Naive thymus-derived CD8-positive, alpha-beta T cell (primary cell): ENCODE results near the gene UBA52. TPM values are rescaled to one million over a fixed set of nuclear protein-coding genes. Genes with fewer than 3 reads are reported as not detected.
A peak's percentile ranks its signal among the peaks of the same experiment; 100 is the strongest.

Source experiments
- ATAC-seq, 2 donors: fragments of 150-1000 bp; cut with Tn5 transposase in 1 of 2; sonication (Bioruptor Pico), chemical (Tn5 transposase) in 1 of 2; 1 replicate in 1 of 2; 2 replicates in 1 of 2; pipeline ENCODE4 v1.10.0; 2021; ENCODE audit warnings: mild to moderate bottlenecking in 2 of 2, moderate library complexity in 2 of 2
- POLR2A ChIA-PET: fragments of 350-600 bp; sonication (Branson Sonifier 250); formaldehyde crosslinking; loops from one replicate; lab custom pipeline; 2021; ENCODE audit warnings: antibody characterized with exemption; lab: Charles Lee
- DNase-seq, 10 donors: peaks; one replicate each; pipeline versions ENCODE4 v3.0.0 to v3.0.0-alpha.2; 2020 to 2022
- H3K27ac Mint-ChIP-seq, 10 donors: one replicate each; pipeline ENCODE4 v1.8.0; 2020 to 2022; ENCODE audit warnings: mild to moderate bottlenecking in 10 of 10, mixed read lengths in 10 of 10, moderate library complexity in 4 of 10, inconsistent platforms in 1 of 10
- H3K27me3 Mint-ChIP-seq, 5 donors: one replicate each; pipeline ENCODE4 v1.8.0; 2021 to 2022; ENCODE audit warnings: mixed read lengths in 5 of 5
- H3K36me3 Mint-ChIP-seq, 3 donors: one replicate each; pipeline ENCODE4 v1.8.0; 2020 to 2022; ENCODE audit warnings: mixed read lengths in 3 of 3, mild to moderate bottlenecking in 2 of 3, inconsistent platforms in 1 of 3
- H3K4me1 Mint-ChIP-seq, 4 donors: one replicate each; pipeline ENCODE4 v1.8.0; 2021 to 2022; ENCODE audit warnings: mixed read lengths in 4 of 4
- H3K4me3 Mint-ChIP-seq, 10 donors: one replicate each; pipeline ENCODE4 v1.8.0; 2020 to 2022; ENCODE audit warnings: mild to moderate bottlenecking in 10 of 10, mixed read lengths in 10 of 10, moderate library complexity in 6 of 10, inconsistent platforms in 1 of 10
- H3K9me3 Mint-ChIP-seq, 9 donors: one replicate each; pipeline ENCODE4 v1.8.0; 2020 to 2022; ENCODE audit warnings: mixed read lengths in 9 of 9, mild to moderate bottlenecking in 3 of 9, inconsistent platforms in 1 of 9, moderate library complexity in 1 of 9
- polyA plus RNA-seq, 3 donors: library from polyadenylated mRNA; unstranded; fragments of 300-500 nt; fragmentation: Illumina TruSeq; gene quantifications; one replicate each; pipeline ENCODE4 v1.2.3, GENCODE V29; 2021
- total RNA-seq, 8 experiments: library from RNA in 2 of 8; stranded (reverse) in 2 of 8; gene quantifications; one replicate each; pipeline ENCODE4 v1.2.3 and lab custom pipeline; 2021 to 2026

The UBA52 gene
- total and polyA plus RNA-seq, 5 experiments from 2014 or later: 1,743 to 2,077 (median 1,986) TPM

- H3K9me3 Mint-ChIP-seq: no peaks in the 10 kb centered on the region
- ATAC-seq (peak; percentile 58 to 71), DNase-seq (peak in 2 of 10 donors; percentile 40 to 41)
- peaks cover 13 to 50% (median 25%) of the 10 kb centered on the region in 4 donors for H3K4me1 Mint-ChIP-seq
- peaks cover 0 to 6% (median 0%) of the 10 kb centered on the region in 3 donors for H3K36me3 Mint-ChIP-seq
- POLR2A ChIA-PET: interaction anchor here (0.6 to 2.2 kb wide), 3 partner anchors 17 to 24 kb away, joined by 3 to 9 read pairs (median 3); partner anchors contain the start of gene REX1BD
- peak overlapping the region; percentile 74 to 90 (median 80) for H3K4me3 Mint-ChIP-seq
- peaks cover 26 to 81% (median 51%) of the 10 kb centered on the region in 5 donors for H3K27me3 Mint-ChIP-seq
- peak overlapping the region in 1 of 10 donors; percentile 35 for H3K27ac Mint-ChIP-seq
Observed at GRCh38 chr19:18611327-18612050, 39.8 kb downstream of the UBA52 start.

- DNase-seq: no peak
- Mint-ChIP-seq H3K4me1 (peaks cover 13 to 50% (median 24%) of the 10 kb centered on the region in 4 donors), H3K27me3 (peaks cover 26 to 84% (median 50%) of the 10 kb centered on the region in 5 donors), H3K9me3 (no peaks in the 10 kb centered on the region), H3K4me3 (peak overlapping the region; percentile 67 to 90 (median 78)), H3K36me3 (peaks cover 0 to 6% (median 0%) of the 10 kb centered on the region in 3 donors), H3K27ac (peak overlapping the region in 3 of 10 donors; percentile 14 to 88 (median 38))
- POLR2A ChIA-PET: interaction anchor here (0.6 to 2.2 kb wide), 3 partner anchors 18 to 23 kb away, joined by 3 to 9 read pairs (median 3); partner anchors contain the start of gene REX1BD
- ATAC-seq: peak; percentile 4 to 9
Observed at GRCh38 chr19:18612051-18612771, 40.6 kb downstream of the UBA52 start.

- peak within 1 kb of the TSS; percentile 67 to 90 (median 78) for H3K4me3 Mint-ChIP-seq
- peak within 1 kb of the TSS in 3 of 10 donors; percentile 14 to 88 (median 38) for H3K27ac Mint-ChIP-seq
- H3K4me1 Mint-ChIP-seq: peaks cover 10 to 43% (median 20%) of the 10 kb centered on the region in 4 donors
- DNase-seq (peak in 9 of 10 donors; percentile 40 to 79 (median 56)), ATAC-seq (peak; percentile 71 to 78)
- H3K27me3 Mint-ChIP-seq: peaks cover 26 to 84% (median 51%) of the 10 kb centered on the region in 5 donors
- H3K9me3 Mint-ChIP-seq: no peaks in the 10 kb centered on the region
- POLR2A ChIA-PET: interaction anchor here (1.1 to 2.2 kb wide), 2 partner anchors 22 to 24 kb away, joined by 3 to 9 read pairs; partner anchors contain the start of gene REX1BD
- H3K36me3 Mint-ChIP-seq: peaks cover 0 to 4% (median 0%) of the 10 kb centered on the region in 3 donors
Observed at GRCh38 chr19:18612772-18613588, 41.3 kb downstream of the UBA52 start, which contains the start of gene TMEM59L. TMEM59L (plus strand) TSS chr19:18612870; CDS start chr19:18612959, 89 bp downstream.

- H3K36me3 Mint-ChIP-seq: peaks cover 0 to 4% (median 0%) of the 10 kb centered on the region in 3 donors
- DNase-seq: no peak
- H3K27ac Mint-ChIP-seq: peak overlapping the region in 1 of 10 donors; percentile 40
- no peak for ATAC-seq
- peaks cover 24 to 80% (median 45%) of the 10 kb centered on the region in 5 donors for H3K27me3 Mint-ChIP-seq
- no peaks in the 10 kb centered on the region for H3K9me3 Mint-ChIP-seq
- POLR2A ChIA-PET: interaction anchor here (2.2 kb wide), 1 partner anchor 25 kb away, joined by 9 read pairs; the partner anchor contains the start of gene REX1BD
- peaks cover 7 to 41% (median 19%) of the 10 kb centered on the region in 4 donors for H3K4me1 Mint-ChIP-seq
- H3K4me3 Mint-ChIP-seq: peak overlapping the region; percentile 45 to 84 (median 68)
Observed at GRCh38 chr19:18613589-18614234, 42.1 kb downstream of the UBA52 start.

GRCh38 chr19:18616023-18616422 is 44.4 kb downstream of the UBA52 start:
- POLR2A ChIA-PET: interaction anchor here (0.6 kb wide), 1 partner anchor 453 kb away, joined by 4 read pairs; no protein-coding TSS in a partner anchor
- Mint-ChIP-seq H3K4me1 (peaks cover 6 to 29% (median 14%) of the 10 kb centered on the region in 4 donors), H3K9me3 (no peaks in the 10 kb centered on the region), H3K36me3 (peaks cover 0 to 3% (median 0%) of the 10 kb centered on the region in 3 donors), H3K4me3 (no peak overlapping the region), H3K27me3 (peaks cover 15 to 61% (median 35%) of the 10 kb centered on the region in 5 donors), H3K27ac (peak overlapping the region in 1 of 10 donors; percentile 38)
- ATAC-seq (no peak), DNase-seq (no peak)

- no peak for ATAC-seq
- H3K9me3 Mint-ChIP-seq: no peaks in the 10 kb centered on the region
- no peak for DNase-seq
- peaks cover 0 to 17% (median 4%) of the 10 kb centered on the region in 4 donors for H3K4me1 Mint-ChIP-seq
- H3K27ac Mint-ChIP-seq: peak overlapping the region in 1 of 10 donors; percentile 34
- H3K36me3 Mint-ChIP-seq: peaks cover 0 to 2% (median 0%) of the 10 kb centered on the region in 3 donors
- POLR2A ChIA-PET: no interaction called here
- H3K4me3 Mint-ChIP-seq: no peak overlapping the region
- peaks cover 9 to 49% (median 29%) of the 10 kb centered on the region in 5 donors for H3K27me3 Mint-ChIP-seq
Observed at GRCh38 chr19:18617562-18617961, 45.9 kb downstream of the UBA52 start.

- Mint-ChIP-seq H3K4me1 (peaks cover 0 to 12% (median 3%) of the 10 kb centered on the region in 4 donors), H3K27ac (no peak overlapping the region), H3K36me3 (peaks cover 0 to under 1% (median 0%) of the 10 kb centered on the region in 3 donors), H3K4me3 (no peak overlapping the region), H3K27me3 (peaks cover 9 to 47% (median 28%) of the 10 kb centered on the region in 5 donors), H3K9me3 (no peaks in the 10 kb centered on the region)
- ATAC-seq: no peak
- POLR2A ChIA-PET: no interaction called here
- DNase-seq: no peak
Observed at GRCh38 chr19:18618236-18618635, 46.6 kb downstream of the UBA52 start.

- no peak overlapping the region for H3K27ac Mint-ChIP-seq
- no peaks in the 10 kb centered on the region for H3K4me1 Mint-ChIP-seq
- ATAC-seq: no peak
- H3K36me3 Mint-ChIP-seq: no peaks in the 10 kb centered on the region
- H3K4me3 Mint-ChIP-seq: no peak overlapping the region
- DNase-seq: no peak
- POLR2A ChIA-PET: no interaction called here
- peaks cover 2 to 28% (median 12%) of the 10 kb centered on the region in 5 donors for H3K27me3 Mint-ChIP-seq
- no peaks in the 10 kb centered on the region for H3K9me3 Mint-ChIP-seq
Observed at GRCh38 chr19:18620311-18620710, 48.7 kb downstream of the UBA52 start.

GRCh38 chr19:18620902-18621301 is 49.2 kb downstream of the UBA52 start:
- ATAC-seq (no peak), DNase-seq (no peak)
- POLR2A ChIA-PET: interaction anchor here (0.6 to 0.7 kb wide), 2 partner anchors 56 to 72 kb away, joined by 3 to 4 read pairs; no protein-coding TSS in a partner anchor
- no peaks in the 10 kb centered on the region for H3K9me3 Mint-ChIP-seq
- no peak overlapping the region for H3K4me3 Mint-ChIP-seq
- peaks cover 1 to 23% (median 10%) of the 10 kb centered on the region in 5 donors for H3K27me3 Mint-ChIP-seq
- no peaks in the 10 kb centered on the region for H3K36me3 Mint-ChIP-seq
- no peak overlapping the region for H3K27ac Mint-ChIP-seq
- no peaks in the 10 kb centered on the region for H3K4me1 Mint-ChIP-seq

- DNase-seq: no peak
- no peaks in the 10 kb centered on the region for H3K36me3 Mint-ChIP-seq
- POLR2A ChIA-PET: interaction anchor here (0.6 kb wide), 1 partner anchor 37 kb away, joined by 3 read pairs; no protein-coding TSS in a partner anchor
- H3K4me1 Mint-ChIP-seq: no peaks in the 10 kb centered on the region
- no peak overlapping the region for H3K4me3 Mint-ChIP-seq
- ATAC-seq: no peak
- no peak overlapping the region for H3K27ac Mint-ChIP-seq
- no peaks in the 10 kb centered on the region for H3K9me3 Mint-ChIP-seq
- H3K27me3 Mint-ChIP-seq: peaks cover 0 to 12% (median 7%) of the 10 kb centered on the region in 5 donors
Observed at GRCh38 chr19:18626906-18627305, 55.2 kb downstream of the UBA52 start.
